HG03280 (cell line): ENCODE data around the gene PCDHA7.
"Not testable (repeated sequence)": the region's sequence is repeated elsewhere in the genome, so short reads cannot be mapped to it uniquely, and the experiment has no call there.

Experiments
- ATAC-seq: cut with Tn5 transposase; IDR thresholded peaks from one replicate; pipeline ENCODE4 v1.9.1; 2021; ENCODE audit warnings: mild to moderate bottlenecking, moderate library complexity; ENCODE audit not compliant: unreplicated experiment

Gene PCDHA7

GRCh38 chr5:140857177-140857986, 23.3 kb downstream of the PCDHA7 start:
- no peak for ATAC-seq

- ATAC-seq: no peak
These were observed 23.8 kb downstream of the PCDHA7 start for GRCh38 chr5:140857987-140858240.

- no peak for ATAC-seq
These were observed 28.6 kb downstream of the PCDHA7 start for GRCh38 chr5:140862441-140863295.

GRCh38 chr5:140868721-140869554, 34.9 kb downstream of the PCDHA7 start, which contains the start of gene PCDHA11:
PCDHA11 (plus strand) TSS chr5:140868957; CDS start chr5:140869104, 147 bp downstream.
- no peak for ATAC-seq

GRCh38 chr5:140869555-140869886, 35.5 kb downstream of the PCDHA7 start:
- ATAC-seq: no peak

GRCh38 chr5:140870221-140871201, 36.4 kb downstream of the PCDHA7 start:
- no peak for ATAC-seq

DNA sequence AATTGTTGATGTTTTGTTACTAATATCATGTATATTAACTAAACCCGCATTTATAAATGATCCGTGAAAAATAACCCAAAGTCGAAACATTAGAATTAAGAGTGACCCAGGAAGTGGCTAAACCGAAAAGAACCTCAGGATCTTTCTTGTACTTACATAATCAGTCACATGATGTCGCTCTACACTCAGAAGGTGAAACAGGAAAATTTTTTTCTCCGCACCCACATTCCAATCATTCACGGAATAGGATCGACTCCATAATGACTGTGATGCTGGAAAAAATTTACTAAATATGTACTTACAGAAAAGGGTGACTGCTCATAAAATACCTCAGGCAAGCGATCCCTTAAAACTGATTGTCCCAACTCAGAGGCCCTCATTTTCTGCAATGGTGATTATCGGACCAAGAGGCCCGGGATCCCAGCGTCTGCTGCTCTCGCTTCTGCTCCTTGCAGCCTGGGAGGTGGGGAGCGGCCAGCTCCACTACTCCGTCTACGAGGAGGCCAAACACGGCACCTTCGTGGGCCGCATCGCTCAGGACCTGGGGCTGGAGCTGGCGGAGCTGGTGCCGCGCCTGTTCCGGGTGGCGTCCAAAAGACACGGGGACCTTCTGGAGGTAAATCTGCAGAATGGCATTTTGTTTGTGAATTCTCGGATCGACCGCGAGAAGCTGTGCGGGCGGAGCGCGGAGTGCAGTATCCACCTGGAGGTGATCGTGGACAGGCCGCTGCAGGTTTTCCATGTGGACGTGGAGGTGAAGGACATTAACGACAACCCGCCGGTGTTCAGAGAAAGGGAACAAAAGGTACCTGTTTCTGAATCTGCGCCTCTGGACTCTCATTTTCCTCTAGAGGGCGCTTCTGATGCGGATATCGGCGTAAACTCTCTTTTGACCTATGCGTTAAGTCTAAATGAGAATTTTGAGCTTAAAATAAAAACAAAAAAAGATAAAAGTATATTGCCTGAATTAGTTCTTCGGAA, 41.3 kb downstream of the PCDHA7 start, which contains the start of gene PCDHA12:
Gene PCDHA12 (plus strand): TSS at position 224 of the 981 bp plus-strand sequence. CDS start 165 bp downstream, at position 389.
- no peak for ATAC-seq

DNA sequence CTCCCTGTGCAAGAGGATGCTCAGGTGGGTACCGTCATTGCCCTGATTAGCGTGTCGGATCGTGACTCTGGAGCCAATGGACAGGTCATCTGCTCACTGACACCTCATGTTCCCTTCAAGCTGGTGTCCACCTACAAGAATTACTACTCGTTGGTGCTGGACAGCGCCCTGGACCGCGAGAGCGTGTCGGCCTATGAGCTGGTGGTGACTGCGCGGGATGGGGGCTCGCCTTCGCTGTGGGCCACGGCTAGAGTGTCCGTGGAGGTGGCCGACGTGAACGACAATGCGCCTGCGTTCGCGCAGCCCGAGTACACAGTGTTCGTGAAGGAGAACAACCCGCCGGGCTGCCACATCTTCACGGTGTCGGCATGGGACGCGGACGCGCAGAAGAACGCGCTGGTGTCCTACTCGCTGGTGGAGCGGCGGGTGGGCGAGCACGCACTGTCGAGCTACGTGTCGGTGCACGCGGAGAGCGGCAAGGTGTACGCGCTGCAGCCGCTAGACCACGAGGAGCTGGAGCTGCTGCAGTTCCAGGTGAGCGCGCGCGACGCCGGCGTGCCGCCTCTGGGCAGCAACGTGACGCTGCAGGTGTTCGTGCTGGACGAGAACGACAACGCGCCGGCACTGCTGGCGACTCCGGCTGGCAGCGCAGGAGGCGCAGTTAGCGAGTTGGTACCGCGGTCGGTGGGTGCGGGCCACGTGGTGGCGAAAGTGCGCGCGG, 42.6 kb downstream of the PCDHA7 start:
- ATAC-seq: not testable (repeated sequence)

DNA sequence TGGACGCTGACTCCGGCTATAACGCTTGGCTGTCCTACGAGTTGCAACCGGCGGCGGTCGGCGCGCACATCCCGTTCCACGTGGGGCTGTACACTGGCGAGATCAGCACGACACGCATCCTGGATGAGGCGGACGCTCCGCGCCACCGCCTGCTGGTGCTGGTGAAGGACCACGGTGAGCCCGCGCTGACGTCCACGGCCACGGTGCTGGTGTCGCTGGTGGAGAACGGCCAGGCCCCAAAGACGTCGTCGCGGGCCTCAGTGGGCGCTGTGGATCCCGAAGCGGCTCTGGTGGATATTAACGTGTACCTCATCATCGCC, 43.2 kb downstream of the PCDHA7 start:
- ATAC-seq: no peak

DNA sequence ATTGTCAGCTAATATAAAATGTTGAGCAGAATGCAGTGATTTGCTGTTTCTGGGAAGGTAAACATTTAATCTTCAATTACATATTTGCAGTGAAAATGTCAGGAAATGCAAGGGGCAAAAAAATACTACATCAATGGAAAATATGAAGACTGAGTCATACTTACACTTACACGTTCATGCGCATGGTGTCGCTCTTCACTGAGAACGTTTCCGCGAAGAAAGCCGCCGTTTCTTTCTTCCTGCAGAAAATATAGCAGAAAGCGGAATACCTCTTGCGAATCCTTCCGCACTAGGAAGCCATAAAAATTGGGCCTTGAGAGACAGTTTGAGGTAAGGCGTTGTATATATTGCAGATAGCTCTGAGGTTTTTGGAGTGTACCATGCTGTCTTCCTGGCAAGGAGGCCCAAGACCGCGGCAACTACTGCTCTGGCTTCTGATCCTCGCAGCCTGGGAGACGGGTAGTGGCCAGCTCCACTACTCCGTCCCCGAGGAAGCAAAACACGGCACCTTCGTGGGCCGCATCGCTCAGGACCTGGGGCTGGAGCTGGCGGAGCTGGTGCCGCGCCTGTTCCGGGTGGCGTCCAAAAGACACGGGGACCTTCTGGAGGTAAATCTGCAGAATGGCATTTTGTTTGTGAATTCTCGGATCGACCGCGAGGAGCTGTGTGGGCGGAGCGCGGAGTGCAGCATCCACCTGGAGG, 48.0 kb downstream of the PCDHA7 start, which contains the start of gene PCDHA13:
Gene PCDHA13 (plus strand): TSS at position 236 of the 702 bp plus-strand sequence. CDS start 145 bp downstream, at position 381.
- ATAC-seq: no peak

DNA sequence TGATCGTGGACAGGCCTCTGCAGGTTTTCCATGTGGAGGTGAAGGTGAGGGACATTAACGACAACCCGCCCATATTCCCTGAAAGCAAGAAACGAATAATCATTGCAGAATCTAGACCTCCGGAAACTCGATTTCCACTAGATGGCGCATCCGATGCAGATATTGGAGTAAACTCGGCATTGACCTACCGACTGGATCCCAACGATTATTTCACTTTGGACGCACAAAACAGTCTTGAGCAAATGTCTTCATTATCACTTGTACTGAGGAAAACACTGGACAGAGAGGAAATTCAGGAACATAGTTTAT, 48.5 kb downstream of the PCDHA7 start:
- ATAC-seq: no peak

GRCh38 chr5:140883373-140883772, 49.3 kb downstream of the PCDHA7 start:
- ATAC-seq: no peak

- ATAC-seq: no peak
These were observed 50.0 kb downstream of the PCDHA7 start for GRCh38 chr5:140883927-140884697.
